K562 (cell line): Measurements from ENCODE around the gene GEMIN7. TPM values are rescaled to one million over a fixed set of nuclear protein-coding genes. Genes with fewer than 3 reads are reported as not detected.
A peak's percentile ranks its signal among the peaks of the same experiment; 100 is the strongest.

Experiments
- ATAC-seq: fragments of 200-7000 bp; cut with Tn5 transposase; 3 replicates; pipeline ENCODE4 v1.9.1; 2020; ENCODE audit warnings: moderate library complexity
- BruUV-seq: library from RNA; stranded (reverse); fragments of 400-500 nt; replicated peaks from 2 replicates; lab custom pipeline; 2021; lab: Mats Ljungman, UMichigan
- CTCF ChIA-PET: fragments of 300-600 bp; formaldehyde crosslinking; extraction: SDS; loops from one replicate; lab custom pipeline; 2021; ENCODE audit warnings: low intra/inter-chr PET ratio; lab: Yijun Ruan, JAX
- POLR2A ChIA-PET: fragments of 300-600, 350-650 bp; sonication (Branson Sonifier 250); formaldehyde crosslinking; extraction: SDS; loops from one replicate; lab custom pipeline; 2021; ENCODE audit warnings: antibody characterized with exemption, inconsistent platforms; lab: Yijun Ruan, JAX
- DNase-seq, 4 experiments: peaks; one replicate each; pipeline versions ENCODE4 v3.0.0 to v3.0.0-alpha.2; 2011 to 2018; ENCODE audit warnings: low spot score in 3 of 4, mixed read lengths in 3 of 4; ENCODE audit errors: extremely low read depth in 1 of 4
- FAIRE-seq: peaks from 2 replicates; lab custom pipeline; 2011; peaks lifted over from hg19 to GRCh38; lab: Jason Lieb, UNC
- H2AFZ ChIP-seq: 2 replicates; pipeline ENCODE4 v1.6.0; 2011; ENCODE audit warnings: low read depth, low read length, control low read depth, inconsistent platforms
- H3K27ac ChIP-seq: fragments of 200-600 bp; 3 replicates; pipeline ENCODE4 v1.8.0; 2011; ENCODE audit warnings: low read depth, mild to moderate bottlenecking, control low read depth, inconsistent platforms, low read length, moderate library complexity, mixed read lengths; ENCODE audit errors: extremely low read depth
- H3K27me3 ChIP-seq, 2 experiments: fragments of 300-600 bp in 1 of 2; 2 replicates in 1 of 2; 3 replicates in 1 of 2; pipeline versions ENCODE4 v1.6.0 to v1.8.0; 2011; ENCODE audit warnings: inconsistent platforms in 2 of 2, low read length in 2 of 2, mild to moderate bottlenecking in 1 of 2, mixed read lengths in 1 of 2, moderate library complexity in 1 of 2; ENCODE audit not compliant: control insufficient read depth in 2 of 2, insufficient read depth in 2 of 2
- H3K36me3 ChIP-seq: fragments of 300-600 bp; 3 replicates; pipeline ENCODE4 v1.8.0; 2011; ENCODE audit warnings: mild to moderate bottlenecking, low read length, inconsistent platforms; ENCODE audit not compliant: control insufficient read depth, insufficient read depth
- H3K4me1 ChIP-seq, 2 experiments: fragments of 200-600 bp in 1 of 2; replicated peaks in 1 of 2; 2 replicates in 1 of 2; 3 replicates in 1 of 2; pipeline versions ENCODE4 v1.5.1 to v1.8.0; 2011; ENCODE audit warnings: inconsistent platforms in 2 of 2, low read length in 2 of 2, mild to moderate bottlenecking in 1 of 2, mixed read lengths in 1 of 2, moderate library complexity in 1 of 2; ENCODE audit not compliant: control insufficient read depth in 2 of 2, insufficient read depth in 2 of 2
- H3K4me2 ChIP-seq: 2 replicates; pipeline ENCODE4 v1.6.1; 2011; ENCODE audit warnings: low read length, control low read depth, inconsistent platforms, mixed read lengths; ENCODE audit not compliant: insufficient read depth
- H3K4me3 ChIP-seq: fragments of 200-600 bp; sonication (generic), shearing (Covaris generic); 2 replicates; pipeline ENCODE4 v1.5.1; 2016; ENCODE audit warnings: control low read depth, inconsistent platforms
- H3K79me2 ChIP-seq: fragments of 200-600 bp; 3 replicates; pipeline ENCODE4 v1.8.0; 2011; ENCODE audit warnings: low read length, inconsistent platforms; ENCODE audit not compliant: control insufficient read depth, insufficient read depth
- H3K9ac ChIP-seq, 2 experiments: 2 replicates each; pipeline versions ENCODE4 v1.6.0 to v1.6.1; 2011; ENCODE audit warnings: low read depth in 2 of 2, low read length in 2 of 2, control low read depth in 1 of 2, inconsistent platforms in 1 of 2, mild to moderate bottlenecking in 1 of 2, mixed read lengths in 1 of 2; ENCODE audit not compliant: insufficient read depth in 1 of 2
- H3K9me1 ChIP-seq: one replicate; pipeline ENCODE4 v1.6.0; 2011; ENCODE audit warnings: inconsistent platforms, mild to moderate bottlenecking, low read length, moderate library complexity; ENCODE audit not compliant: control insufficient read depth, insufficient read depth
- H3K9me3 ChIP-seq: replicated peaks from 2 replicates; pipeline ENCODE4 v1.5.1; 2011; ENCODE audit warnings: low read depth, low read length, inconsistent platforms; ENCODE audit not compliant: control insufficient read depth, insufficient read depth
- H4K20me1 ChIP-seq: replicated peaks from 2 replicates; pipeline ENCODE4 v1.6.1; 2011; ENCODE audit warnings: low read length, inconsistent platforms, mixed read lengths; ENCODE audit not compliant: control insufficient read depth, insufficient read depth
- HDAC2 ChIP-seq: fragments of 450-650 bp; IDR thresholded peaks from 2 replicates; pipeline ENCODE4 v1.6.1; 2016; ENCODE audit warnings: mild to moderate bottlenecking
- HNRNPL ChIP-seq: fragments of 200-400 bp; formaldehyde crosslinking; IDR thresholded peaks from 2 replicates; pipeline ENCODE4 v1.6.1; 2017; ENCODE audit warnings: low read depth, mild to moderate bottlenecking, low read length
- POLR2A ChIP-seq: fragments of 450-650 bp; conservative IDR thresholded peaks from 2 replicates; pipeline ENCODE4 v1.6.1; 2016
- POLR2AphosphoS2 ChIP-seq: IDR thresholded peaks from 2 replicates; pipeline ENCODE4 v1.6.1; 2012; ENCODE audit warnings: low read length, improper control_type of control experiment
- RBFOX2 ChIP-seq: fragments of 200-400 bp; formaldehyde crosslinking; IDR thresholded peaks from 2 replicates; pipeline ENCODE4 v1.6.1; 2017; ENCODE audit warnings: low read depth, mild to moderate bottlenecking, low read length, moderate library complexity
- RBM22 ChIP-seq: fragments of 200-400 bp; formaldehyde crosslinking; IDR thresholded peaks from 2 replicates; pipeline ENCODE4 v1.6.1; 2018; ENCODE audit warnings: low read length, low read depth; ENCODE audit not compliant: poor library complexity, severe bottlenecking
- TRIM24 ChIP-seq, 2 experiments: fragments of 450-650 bp; IDR thresholded peaks; 2 replicates each; pipeline ENCODE4 v1.6.1; 2016
- ZNF184 ChIP-seq: sonication (generic); formaldehyde crosslinking; IDR thresholded peaks from 2 replicates; pipeline ENCODE4 v1.5.0; 2020; ENCODE audit warnings: missing genetic modification reagents
- WGBS: fragments of 100-300 bp; shearing (Covaris generic); methylation state at CpG from one replicate; pipeline ENCODE4 v1.1.6; 2016; ENCODE audit warnings: low coverage, mixed read lengths; ENCODE audit not compliant: insufficient coverage; ENCODE audit errors: missing lambda C conversion rate; 5-methylcytosine and 5-hydroxymethylcytosine counted together
- in situ Hi-C: fragments of 300-500 bp; cut with MboI; formaldehyde crosslinking; loops from 4 replicates; pipeline ENCODE4 v1.15.0; 2018; ENCODE audit warnings: inconsistent platforms, mixed read lengths
- intact Hi-C: fragments of 100-400 bp; cut with micrococcal nuclease; formaldehyde crosslinking; loops from 2 replicates; pipeline ENCODE4 v1.14.2; 2022
- polyA plus RNA-seq, 8 experiments: library from polyadenylated mRNA; depleted of rRNA in 4 of 8; stranded (reverse) in 5 of 8; unstranded in 3 of 8; fragments of >200 nt; fragmentation: Nextera tagmentation in 2 of 8; fragmentation: Illumina TruSeq in 1 of 8; extraction: Ambion mirVana in 2 of 8; extraction: Trizol in 1 of 8; gene quantifications; 2 replicates each; pipeline versions ENCODE4 v1.2.1 to v1.2.3, GENCODE V29; 2011 to 2014; ENCODE audit warnings: inconsistent platforms in 1 of 8, missing spikeins in 1 of 8
- total RNA-seq, 7 experiments: library from RNA; depleted of rRNA in 6 of 7; stranded (reverse); fragments of >200 nt in 6 of 7; fragmentation: Illumina TruSeq in 2 of 7; extraction: Trizol in 2 of 7; gene quantifications; 2 replicates each; pipeline versions ENCODE4 v1.2.1 to v1.2.3, GENCODE V29; 2011 to 2021; ENCODE audit warnings: low replicate concordance in 1 of 7

Gene GEMIN7
- total and polyA plus RNA-seq, 9 of the 15 experiments (the other 6 are each of a cell fraction or from before 2014, with no cell fraction given) = 23.1 to 124 (median 54.9) TPM

DNA sequence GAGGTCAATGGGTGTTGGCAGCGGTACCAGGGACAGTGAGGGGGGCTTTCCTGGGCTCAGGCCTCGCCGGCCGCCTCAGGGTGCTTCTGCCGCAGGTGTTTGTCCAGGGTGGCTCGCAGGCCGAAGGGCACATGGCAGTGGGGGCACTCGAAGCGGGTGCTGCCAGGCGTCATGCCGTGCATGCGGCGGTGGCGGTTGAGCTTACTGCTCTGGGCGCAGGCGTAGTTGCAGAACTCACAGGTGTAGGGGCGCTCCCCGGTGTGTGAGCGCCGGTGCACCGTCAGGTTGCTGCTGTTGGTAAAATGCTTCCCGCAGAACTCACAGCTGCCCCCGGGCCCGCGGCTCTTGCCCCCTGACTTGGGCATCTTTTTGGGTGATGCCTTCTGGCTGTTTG, 7.5 kb upstream of the GEMIN7 start:
- Histone ChIP-seq H3K27me3 (no peaks in the 10 kb centered on the region), H3K9me3 (no peaks in the 10 kb centered on the region), H3K4me1 (peaks cover 4 to 49% of the 10 kb centered on the region in 2 experiments; a peak in 3 of 5 replicates), H3K36me3 (peaks cover 65% of the 10 kb centered on the region; the same call in 2 of the 3 replicates), H3K9ac (no peak overlapping the region; a peak in 1 of 4 replicates), H3K27ac (no peak overlapping the region), H3K79me2 (peaks cover 19% of the 10 kb centered on the region), H2AFZ (no peak overlapping the region), H3K9me1 (no peaks in the 10 kb centered on the region), H3K4me3 (no peak overlapping the region), H3K4me2 (no peak overlapping the region), H4K20me1 (peaks cover 7% of the 10 kb centered on the region; the same call in 1 of the 2 replicates)
- no TSS peak for BruUV-seq
- in situ Hi-C loops = no loop called here
- no peak for ATAC-seq
- intact Hi-C loops = no loop called here
- ChIA-PET CTCF (no interaction called here), POLR2A (interaction anchor here (0.9 to 1.8 kb wide), 3 partner anchors 9 to 30 kb away, joined by 3 to 5 read pairs (median 4); no protein-coding TSS in a partner anchor)
- no peak for FAIRE-seq
- WGBS = 95% methylated on average over 19 of the region's 25 CpGs
- no peak for DNase-seq
- TF ChIP-seq RBFOX2 (peak; percentile 38), POLR2A (0 out of 2 replicates have a peak, but pooled peaks have one; percentile 39), HDAC2 (no peak), RBM22 (peak; percentile 44), ZNF184 (CRISPR knock-in tag) (no peak), POLR2AphosphoS2 (peak; percentile 55; the same call in 1 of the 2 replicates), TRIM24 (IDR thresholded peaks at IDR 0.05) (no peak), HNRNPL (peak; percentile 82)
